ENCODE results near the gene TNFRSF21. TPM values are rescaled to one million over a fixed set of nuclear protein-coding genes. Genes with fewer than 3 reads are reported as not detected.

TNFRSF21 gene
- total and polyA plus RNA-seq, 2 donors from 2014 or later: 40.3 to 45.5 TPM

DNA sequence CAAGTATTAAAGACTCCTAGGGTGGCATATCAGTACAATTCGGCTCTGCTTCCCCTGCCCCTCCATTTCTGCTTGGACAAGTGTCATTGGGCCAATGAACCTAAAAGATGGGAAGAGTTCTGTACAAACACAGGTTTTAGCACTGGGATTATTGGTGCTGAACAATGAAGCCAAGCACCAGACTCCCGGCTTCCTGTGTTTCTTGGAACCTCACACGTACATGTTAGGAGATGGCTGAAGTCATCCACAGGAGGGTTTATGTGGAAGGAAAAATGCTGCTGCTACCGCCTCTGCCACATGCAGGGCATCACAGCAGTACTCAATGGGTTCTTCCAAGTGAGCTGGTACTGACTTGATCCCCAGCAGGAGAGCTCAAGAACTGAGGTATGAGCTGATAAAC is 49.7 kb downstream of the TNFRSF21 start:
- DNase-seq (no peak), FAIRE-seq (no peak)
- intact Hi-C loops (cut with DNase I): no loop called here
- Histone ChIP-seq H3K36me3 (ENCODE audit: control insufficient read depth in 2 of 3, insufficient read depth in 3 of 3, low read length in 3 of 3) (peaks cover 0 to 8% (median 2%) of the 10 kb centered on the region in 3 donors), H3K27me3 (ENCODE audit: control insufficient read depth, insufficient read depth, low read length) (no peaks in the 10 kb centered on the region), H3K9me3 (ENCODE audit: control insufficient read depth in 2 of 3, insufficient read depth in 1 of 3, low read length in 3 of 3) (no peaks in the 10 kb centered on the region), H3K4me3 (ENCODE audit: low read length in 3 of 3) (no peak overlapping the region), H3K27ac (ENCODE audit: low read depth in 2 of 2, low read length in 2 of 2) (no peak overlapping the region), H3K4me1 (ENCODE audit: control insufficient read depth in 2 of 3, insufficient read depth in 2 of 3, low read depth in 1 of 3, low read length in 3 of 3) (no peaks in the 10 kb centered on the region), H3K9ac (ENCODE audit: low read length in 3 of 3) (no peak overlapping the region)
- TF ChIP-seq, protein P1, sequence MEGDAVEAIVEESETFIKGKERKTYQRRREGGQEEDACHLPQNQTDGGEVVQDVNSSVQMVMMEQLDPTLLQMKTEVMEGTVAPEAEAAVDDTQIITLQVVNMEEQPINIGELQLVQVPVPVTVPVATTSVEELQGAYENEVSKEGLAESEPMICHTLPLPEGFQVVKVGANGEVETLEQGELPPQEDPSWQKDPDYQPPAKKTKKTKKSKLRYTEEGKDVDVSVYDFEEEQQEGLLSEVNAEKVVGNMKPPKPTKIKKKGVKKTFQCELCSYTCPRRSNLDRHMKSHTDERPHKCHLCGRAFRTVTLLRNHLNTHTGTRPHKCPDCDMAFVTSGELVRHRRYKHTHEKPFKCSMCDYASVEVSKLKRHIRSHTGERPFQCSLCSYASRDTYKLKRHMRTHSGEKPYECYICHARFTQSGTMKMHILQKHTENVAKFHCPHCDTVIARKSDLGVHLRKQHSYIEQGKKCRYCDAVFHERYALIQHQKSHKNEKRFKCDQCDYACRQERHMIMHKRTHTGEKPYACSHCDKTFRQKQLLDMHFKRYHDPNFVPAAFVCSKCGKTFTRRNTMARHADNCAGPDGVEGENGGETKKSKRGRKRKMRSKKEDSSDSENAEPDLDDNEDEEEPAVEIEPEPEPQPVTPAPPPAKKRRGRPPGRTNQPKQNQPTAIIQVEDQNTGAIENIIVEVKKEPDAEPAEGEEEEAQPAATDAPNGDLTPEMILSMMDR (IDR thresholded peaks at IDR 0.05; ENCODE audit: borderline replicate concordance, extremely low read depth, insufficient read depth): no peak

DNA sequence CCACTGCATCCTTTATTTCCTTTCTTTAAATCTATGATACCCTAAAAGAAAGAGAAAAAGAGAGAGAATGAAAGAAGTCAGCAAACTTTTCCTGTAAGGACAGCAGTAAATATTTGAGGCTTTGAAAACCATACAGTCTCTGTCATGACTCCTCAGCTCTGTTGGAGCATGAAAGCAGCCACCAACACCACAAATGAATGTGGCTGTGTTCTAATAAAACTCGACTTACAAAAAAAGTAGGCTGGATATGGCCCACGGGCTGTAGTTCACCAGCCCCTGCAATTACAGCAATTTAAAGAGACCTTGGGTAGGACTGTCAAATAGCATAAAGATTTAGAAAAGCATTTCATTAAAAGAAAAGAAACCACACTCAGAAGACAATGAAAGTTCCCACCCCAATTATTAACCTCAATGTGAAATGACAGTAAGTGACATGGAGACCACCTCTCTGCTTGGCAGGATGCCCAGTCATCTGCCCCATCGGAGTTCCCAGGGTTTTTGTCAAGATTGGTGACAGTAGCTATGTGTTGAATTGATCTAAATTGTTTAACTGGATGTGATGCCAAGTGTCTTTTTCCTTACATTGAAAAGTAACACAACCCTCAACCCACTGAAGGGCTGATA is 50.9 kb downstream of the TNFRSF21 start:
- H3K36me3 ChIP-seq (ENCODE audit: control insufficient read depth in 2 of 3, insufficient read depth in 3 of 3, low read length in 3 of 3): peaks cover 0 to 9% (median 2%) of the 10 kb centered on the region in 3 donors
- intact Hi-C loops (cut with DNase I): no loop called here
- FAIRE-seq (no peak), DNase-seq (no peak)
- H3K27me3 ChIP-seq (ENCODE audit: control insufficient read depth, insufficient read depth, low read length): no peaks in the 10 kb centered on the region
- H3K9ac ChIP-seq (ENCODE audit: low read length in 3 of 3): no peak overlapping the region
- H3K9me3 ChIP-seq (ENCODE audit: control insufficient read depth in 2 of 3, insufficient read depth in 1 of 3, low read length in 3 of 3): no peaks in the 10 kb centered on the region
- no peaks in the 10 kb centered on the region for H3K4me1 ChIP-seq (ENCODE audit: control insufficient read depth in 2 of 3, insufficient read depth in 2 of 3, low read depth in 1 of 3, low read length in 3 of 3)
- no peak overlapping the region for H3K27ac ChIP-seq (ENCODE audit: low read depth in 2 of 2, low read length in 2 of 2)
- TF ChIP-seq, protein P1 (IDR thresholded peaks at IDR 0.05; ENCODE audit: borderline replicate concordance, extremely low read depth, insufficient read depth): no peak
- no peak overlapping the region for H3K4me3 ChIP-seq (ENCODE audit: low read length in 3 of 3)

DNA sequence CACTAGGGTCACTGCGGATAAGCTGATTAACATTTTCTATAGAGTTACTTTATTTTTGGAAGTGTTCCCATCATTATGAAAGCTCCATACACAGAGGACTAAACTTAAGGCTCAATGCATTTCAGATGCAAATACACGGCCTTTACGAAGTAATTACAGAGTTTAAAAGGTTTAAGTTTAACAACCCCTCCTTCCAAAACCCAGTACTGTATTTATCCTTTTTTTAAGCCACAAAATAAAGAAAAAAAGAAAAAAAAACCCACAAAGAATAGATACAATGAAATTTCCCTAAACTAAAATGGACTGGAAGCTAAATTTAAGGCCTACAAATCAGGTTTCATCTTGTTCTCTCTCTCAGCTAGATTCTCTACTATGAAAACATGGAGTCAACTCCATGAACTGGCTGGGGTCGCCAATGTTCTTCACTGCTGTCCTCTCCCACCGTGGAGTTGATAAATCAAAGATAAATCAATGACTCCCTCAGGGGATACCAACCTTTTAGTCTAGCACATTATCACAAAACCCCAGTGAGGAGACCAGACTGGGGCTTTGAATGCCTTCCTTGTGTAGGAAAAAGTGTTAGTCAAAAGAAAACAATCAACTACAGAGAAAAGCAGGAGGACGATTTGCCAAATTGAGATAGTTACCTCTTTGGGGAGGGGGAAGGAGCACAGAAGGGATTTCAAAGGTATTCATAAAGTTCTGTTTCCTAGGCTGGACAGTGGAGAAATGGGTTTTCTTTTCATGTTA is 52.5 kb downstream of the TNFRSF21 start:
- TF ChIP-seq, protein P1 (IDR thresholded peaks at IDR 0.05; ENCODE audit: borderline replicate concordance, extremely low read depth, insufficient read depth): no peak
- no peak overlapping the region for H3K27ac ChIP-seq (ENCODE audit: low read depth in 2 of 2, low read length in 2 of 2)
- H3K4me1 ChIP-seq (ENCODE audit: control insufficient read depth in 2 of 3, insufficient read depth in 2 of 3, low read depth in 1 of 3, low read length in 3 of 3): no peaks in the 10 kb centered on the region
- no peak overlapping the region for H3K9ac ChIP-seq (ENCODE audit: low read length in 3 of 3)
- no peak for DNase-seq
- no peaks in the 10 kb centered on the region for H3K9me3 ChIP-seq (ENCODE audit: control insufficient read depth in 2 of 3, insufficient read depth in 1 of 3, low read length in 3 of 3)
- H3K27me3 ChIP-seq (ENCODE audit: control insufficient read depth, insufficient read depth, low read length): no peaks in the 10 kb centered on the region
- H3K4me3 ChIP-seq (ENCODE audit: low read length in 3 of 3): no peak overlapping the region
- no peak for FAIRE-seq
- intact Hi-C loops (cut with DNase I): no loop called here
- peaks cover 0 to 10% (median 5%) of the 10 kb centered on the region in 3 donors for H3K36me3 ChIP-seq (ENCODE audit: control insufficient read depth in 2 of 3, insufficient read depth in 3 of 3, low read length in 3 of 3)

Data from kidney (tissue), 14 donors.